ENCODE measurements around the gene C13orf42.

C13orf42 gene

DNA sequence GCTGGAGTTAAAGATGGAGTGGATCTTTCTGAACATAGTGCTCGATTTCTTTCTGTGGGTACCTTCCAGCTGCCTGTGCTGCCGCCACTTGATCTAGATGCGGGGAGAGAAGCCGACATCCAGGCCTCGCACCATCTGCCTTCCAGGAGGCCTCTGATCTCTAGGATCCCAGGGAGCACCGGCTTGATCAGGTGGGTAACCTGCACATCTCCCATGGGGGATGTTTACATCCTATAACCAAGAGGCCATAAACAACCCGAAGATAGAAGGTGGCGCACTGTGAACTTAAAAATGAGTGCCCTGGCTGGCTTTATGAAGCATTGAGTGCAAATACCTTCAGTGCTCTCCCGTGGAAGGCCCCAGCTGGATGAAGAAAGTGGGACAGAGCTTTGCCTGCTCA lies at the start of gene C13orf42:
Gene C13orf42, minus strand, starts transcription at position 101 of the 400 bp plus-strand sequence. Its CDS starts 65 bp downstream, at position 36.
- no peak for DNase-seq

DNA sequence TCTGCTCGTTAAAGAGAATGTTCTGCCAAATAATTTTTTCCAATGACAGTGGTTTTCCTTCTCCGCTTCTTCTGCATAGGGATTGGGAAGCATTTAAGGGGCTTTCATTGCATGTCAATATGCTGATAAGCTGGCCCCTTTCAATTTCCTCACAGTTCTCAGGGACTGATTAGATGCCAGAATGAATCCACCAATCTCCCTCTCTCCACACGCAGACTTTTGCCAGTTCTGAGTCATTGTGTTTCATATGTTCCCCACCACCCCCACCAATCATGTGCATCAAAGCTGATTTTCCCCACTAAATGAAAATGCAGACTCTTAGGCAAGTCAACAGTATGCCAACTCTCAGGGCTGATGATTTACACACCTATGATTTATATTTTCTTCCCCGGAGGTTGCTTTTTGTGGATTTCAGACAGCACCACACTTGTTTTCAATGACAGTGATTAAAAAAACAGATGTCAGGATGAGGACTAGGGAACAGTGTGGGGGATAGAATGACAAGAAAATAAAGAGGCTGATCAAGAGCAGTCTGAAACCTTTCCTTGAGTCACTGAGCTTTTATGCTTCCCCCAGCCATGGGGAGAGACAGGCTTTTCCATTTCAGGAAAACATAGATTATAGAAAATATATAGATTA lies 47.9 kb upstream of the C13orf42 start:
- DNase-seq, result no peak

DNA sequence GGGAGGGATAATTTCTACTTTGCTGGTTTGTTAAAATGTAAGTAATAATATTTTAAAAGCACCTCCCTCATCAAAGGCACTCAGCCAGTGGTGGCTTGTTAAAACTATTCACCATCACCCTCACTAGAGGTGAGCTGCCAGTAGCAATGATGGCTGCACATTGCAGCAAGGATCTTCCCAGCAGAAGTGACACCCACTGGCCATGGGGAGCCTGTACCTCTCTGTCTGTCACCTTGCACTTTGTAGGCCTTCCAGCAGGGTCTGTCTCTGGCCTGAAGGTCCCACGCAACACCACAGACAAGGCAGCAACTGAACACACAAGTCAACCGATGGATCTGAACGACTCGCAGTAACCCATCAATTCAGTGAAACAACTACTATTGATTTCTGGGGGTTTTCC lies 47.3 kb upstream of the C13orf42 start:
- DNase-seq, result no peak

DNA sequence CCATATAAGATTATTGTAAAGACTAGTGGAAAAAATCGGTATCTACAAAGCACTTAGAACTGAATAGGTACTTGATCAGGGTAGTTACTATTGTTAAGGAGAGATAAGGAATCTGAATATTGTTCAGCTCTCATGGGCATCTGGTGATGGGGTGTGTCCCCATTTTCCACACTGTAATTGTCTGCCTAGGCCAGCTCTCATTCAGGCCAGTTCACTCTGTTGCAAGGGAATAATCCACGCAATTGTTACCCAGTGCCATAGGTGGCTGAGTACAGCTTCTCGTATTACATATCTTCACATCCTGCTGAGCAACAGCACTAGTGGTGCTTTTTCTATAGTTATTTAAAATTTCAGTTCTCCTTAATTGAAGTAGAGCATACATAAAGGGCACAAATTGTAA lies 45.6 kb upstream of the C13orf42 start:
- no peak for DNase-seq

DNA sequence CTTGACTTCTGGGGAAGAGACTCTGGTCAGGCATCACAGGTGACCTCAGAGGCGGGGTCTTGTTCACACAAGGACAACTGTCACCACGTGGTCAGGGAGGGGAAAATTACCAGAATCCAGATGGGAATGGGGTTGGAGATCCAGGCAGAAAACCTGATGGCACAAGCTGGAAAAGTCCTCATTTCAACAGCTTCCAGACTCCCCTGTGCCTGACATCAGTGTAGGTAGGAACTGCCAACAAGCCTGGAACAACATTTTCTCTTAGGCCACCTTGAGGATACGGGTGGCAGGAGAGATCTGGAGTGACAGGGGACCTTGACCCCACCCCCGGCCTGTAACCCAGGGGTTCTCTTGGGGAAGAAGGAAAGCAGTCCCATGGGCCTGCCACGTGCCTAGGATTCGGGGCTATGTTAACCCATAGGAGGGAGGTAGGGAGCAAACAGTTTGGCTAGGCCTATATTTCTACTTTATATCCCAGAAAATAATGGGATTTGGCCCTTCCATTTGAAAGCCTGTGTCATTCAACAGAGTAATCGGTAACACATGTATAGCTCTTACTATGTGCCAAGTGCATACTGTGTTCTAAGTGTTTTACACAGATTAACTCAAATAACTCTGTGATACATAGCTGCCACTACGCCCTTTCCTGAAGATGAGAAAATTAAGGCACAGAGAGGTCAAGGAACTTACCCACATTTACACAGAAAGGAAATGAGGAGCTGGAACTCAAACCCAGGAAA lies 44.9 kb upstream of the C13orf42 start:
- DNase-seq, result no peak

DNA sequence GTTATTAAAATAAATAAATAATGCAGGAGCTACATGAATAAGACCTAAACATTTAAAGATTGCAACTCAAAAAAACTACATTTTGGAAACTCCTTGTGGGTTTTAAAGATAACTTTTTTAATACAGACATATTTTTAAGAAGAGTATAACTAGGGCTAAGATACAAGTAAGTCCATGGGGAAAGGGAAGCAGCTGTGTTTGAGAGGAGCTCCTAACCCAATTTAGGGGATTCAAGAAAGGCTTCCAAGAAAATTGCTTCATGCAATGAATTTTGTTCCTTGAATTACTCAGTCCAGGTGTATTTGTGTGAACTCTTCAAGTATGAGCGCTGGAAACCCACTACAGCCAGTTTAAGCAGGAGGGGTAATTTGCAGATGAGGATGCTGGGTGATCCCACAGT lies 44.1 kb upstream of the C13orf42 start:
- no peak for DNase-seq

DNA sequence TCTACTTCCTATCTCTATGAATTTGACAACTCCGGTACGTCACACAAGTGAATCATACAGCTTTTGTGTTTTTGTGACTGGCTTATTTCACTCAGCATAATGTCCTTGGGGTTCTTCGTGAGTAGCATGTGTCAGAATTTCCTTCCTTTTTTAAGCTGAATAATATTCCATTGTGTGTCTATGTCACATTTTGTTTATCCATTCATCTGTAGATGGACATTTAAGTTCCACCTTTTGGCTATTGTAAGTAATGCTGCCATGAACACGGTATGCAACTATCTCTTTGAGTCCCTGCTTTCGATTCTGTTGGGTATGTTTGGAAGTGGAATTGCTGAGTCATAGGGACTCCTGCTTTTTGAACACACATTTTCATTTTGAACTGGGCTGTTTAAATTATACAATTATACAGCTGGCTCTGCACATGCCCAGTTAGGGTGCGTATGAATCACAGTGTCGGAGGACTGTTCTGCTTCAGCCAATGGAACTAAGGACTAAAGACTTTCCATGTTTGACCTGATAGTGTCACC lies 43.0 kb upstream of the C13orf42 start:
- peak in 1 of 2 donors; percentile 50 for DNase-seq

DNA sequence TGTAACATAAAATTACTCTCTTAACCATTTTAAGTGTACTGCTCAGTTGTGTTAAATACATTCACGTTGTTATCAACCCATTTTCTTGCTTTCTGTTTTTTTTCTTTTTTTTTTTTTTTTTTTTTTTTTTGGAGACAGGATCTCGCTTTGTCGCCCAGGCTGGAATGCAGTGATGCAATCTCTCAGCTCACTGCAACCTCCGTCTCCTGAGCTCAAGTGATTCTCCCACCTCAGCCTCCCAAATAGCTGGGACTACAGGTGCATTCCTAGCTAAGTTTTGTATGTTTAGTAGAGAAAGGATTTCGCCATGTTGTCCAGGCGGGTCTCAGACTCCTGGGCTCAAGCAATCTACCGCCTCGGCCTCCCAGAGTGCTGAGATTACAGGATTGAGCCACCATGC lies 42.5 kb upstream of the C13orf42 start:
- DNase-seq, result no peak

DNA sequence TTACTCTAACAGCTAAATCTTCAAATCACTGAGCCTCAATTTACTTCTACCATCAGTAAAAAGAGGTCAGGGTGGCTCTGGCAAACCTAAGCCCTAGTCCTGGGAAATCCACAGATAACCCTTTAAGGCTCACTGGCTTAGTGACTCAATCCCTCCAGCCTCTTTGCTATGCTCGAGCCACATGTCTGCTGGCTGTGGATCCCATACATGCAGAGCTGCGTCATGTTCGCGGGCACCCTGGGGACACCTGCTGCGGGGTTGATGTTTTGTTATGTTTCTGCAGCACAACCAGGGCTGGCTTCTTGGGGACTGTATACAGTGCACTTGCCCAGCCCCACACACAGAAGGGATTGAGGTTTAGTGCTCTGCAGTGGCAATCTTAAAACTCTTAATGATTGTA lies 41.6 kb upstream of the C13orf42 start:
- DNase-seq, result no peak

DNA sequence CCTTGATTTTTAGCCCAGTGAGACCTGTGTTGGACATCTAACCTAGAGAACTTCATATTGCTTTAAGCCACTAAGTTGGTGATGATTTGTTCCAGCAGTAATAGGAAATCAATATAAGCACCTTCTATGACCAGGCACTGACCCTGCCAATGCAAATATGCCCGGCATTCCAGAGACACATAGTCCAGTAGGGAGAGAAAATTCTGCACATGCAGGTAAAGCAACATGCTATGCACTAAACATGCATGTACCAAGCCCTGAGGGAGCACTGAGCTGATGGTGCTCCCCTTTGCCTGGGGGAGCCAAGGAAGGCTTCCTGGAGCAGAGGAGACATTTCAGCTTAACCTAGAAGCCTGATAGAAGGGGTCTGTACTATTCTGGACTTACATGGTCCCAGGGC lies 40.4 kb upstream of the C13orf42 start:
- DNase-seq, result no peak

DNA sequence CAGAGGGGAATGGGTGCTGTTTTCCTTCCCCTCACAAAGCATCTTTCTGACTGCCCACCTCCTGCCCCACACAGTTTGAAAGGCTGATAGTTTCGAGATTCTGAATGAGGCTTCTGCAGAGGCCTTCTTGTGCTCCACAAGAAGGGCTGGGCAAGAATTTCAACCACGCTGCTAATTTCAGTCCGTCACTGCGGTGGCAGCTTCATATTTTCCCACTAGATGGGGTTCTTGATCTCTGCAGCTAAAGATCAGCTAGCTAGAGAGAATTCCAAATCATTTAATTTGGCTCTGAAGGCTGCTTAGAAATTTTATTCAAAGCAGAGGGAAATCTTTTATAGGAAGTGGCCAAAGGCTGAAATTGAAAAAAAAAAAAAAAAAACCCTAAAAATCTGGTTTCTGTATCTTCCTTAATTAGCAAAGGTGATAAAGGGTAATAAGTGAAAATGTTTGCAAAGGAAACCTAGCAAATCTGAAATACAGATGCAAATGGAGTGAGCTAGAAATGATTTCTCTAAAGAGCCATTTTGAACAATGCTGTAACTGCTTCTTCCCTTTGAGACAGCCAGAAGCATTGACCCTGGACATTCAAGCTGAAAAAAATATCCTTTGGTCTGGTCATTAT lies 38.0 kb upstream of the C13orf42 start:
- no peak for DNase-seq

DNA sequence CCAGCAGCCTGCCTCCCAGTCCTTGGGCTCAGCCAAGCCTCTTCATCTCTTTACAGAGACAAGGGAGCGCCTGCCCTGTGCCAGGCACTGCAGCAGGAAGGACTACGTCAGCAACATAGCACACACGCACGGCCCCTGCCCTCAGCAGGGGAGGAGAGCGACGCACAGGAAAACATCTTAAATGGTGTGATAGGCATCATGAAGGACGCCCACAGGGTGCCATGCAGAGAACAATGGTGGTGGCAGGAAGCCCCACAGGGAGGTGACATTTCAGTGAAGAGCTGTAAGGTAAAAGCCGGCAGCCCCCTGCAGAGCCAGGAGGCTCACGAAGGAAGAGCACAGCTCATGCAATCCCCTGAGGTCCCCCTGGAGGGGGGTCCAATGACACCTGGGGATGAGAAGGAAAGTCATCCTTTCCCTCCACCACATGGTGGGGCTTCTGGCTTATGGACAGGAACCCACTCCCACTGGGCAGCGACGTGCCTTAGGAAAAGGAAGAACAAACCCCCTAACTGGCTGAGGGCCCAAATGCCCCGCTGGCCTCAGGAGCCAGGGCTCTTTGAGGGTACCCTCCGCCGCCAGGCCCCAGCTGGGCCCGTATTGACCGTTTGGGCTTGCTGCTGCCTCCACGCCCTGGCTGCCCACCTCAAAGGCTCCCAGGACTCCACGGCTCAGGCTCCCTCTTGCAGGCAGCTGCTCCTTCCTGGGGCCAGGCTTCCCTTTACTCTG lies 37.3 kb upstream of the C13orf42 start:
- DNase-seq, result no peak

DNA sequence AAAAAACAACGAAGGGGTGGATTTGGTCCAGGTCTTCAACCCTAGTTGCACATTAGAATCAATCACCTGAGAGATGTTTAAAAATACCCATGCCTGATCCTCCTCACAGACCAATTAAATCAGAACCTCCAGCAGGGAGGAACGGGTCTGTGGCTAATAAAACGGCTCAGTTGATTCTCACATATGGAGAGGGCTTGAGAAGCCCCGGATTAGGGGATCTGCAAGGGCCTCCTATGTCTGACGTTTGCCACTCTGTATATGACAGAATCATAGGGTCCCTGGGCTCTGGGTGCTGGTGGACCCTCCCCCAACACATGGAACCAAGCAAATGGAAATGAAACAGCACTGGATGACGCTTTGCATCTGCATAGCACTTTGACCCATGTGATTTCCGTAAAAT lies 36.7 kb upstream of the C13orf42 start:
- no peak for DNase-seq

DNA sequence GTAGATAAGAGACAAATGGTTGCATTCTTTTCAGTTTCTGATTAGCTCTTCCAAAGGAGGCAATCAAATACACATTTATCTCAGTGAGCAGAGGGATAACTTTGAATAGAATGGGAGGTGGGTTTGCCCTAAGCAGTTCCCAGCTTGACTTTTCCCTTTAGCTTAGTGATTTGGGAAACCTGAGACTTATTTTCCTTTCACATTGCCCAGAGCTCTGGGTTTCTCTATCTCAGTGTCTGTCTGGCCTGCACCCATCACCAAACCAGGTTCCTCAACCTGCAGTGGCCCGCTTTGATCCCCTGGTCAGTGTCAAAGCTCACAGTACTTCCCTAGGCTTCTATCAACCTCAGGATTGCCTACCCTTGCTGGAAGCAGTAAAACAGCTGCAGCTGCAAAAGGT lies 35.6 kb upstream of the C13orf42 start:
- no peak for DNase-seq

DNA sequence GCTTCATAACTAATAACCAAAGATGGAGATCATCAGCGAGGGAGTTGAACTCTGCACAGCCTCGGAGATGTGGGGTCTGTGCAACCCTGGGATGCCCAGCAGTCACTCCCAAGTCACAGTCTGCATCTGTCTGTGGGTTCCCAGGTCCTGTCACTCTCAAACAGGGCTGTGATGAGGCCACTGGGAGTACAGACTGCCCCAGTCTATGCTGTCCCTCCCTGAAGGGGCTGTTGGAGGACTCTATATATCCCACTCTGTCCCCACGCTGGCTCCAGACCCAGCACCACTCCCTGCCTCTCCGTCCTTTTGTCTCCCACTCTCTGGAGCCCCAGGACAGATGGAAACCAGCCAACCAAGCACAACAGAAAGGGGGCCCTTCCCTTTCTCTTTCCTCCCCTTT lies 26.2 kb upstream of the C13orf42 start:
- DNase-seq, result no peak

DNA sequence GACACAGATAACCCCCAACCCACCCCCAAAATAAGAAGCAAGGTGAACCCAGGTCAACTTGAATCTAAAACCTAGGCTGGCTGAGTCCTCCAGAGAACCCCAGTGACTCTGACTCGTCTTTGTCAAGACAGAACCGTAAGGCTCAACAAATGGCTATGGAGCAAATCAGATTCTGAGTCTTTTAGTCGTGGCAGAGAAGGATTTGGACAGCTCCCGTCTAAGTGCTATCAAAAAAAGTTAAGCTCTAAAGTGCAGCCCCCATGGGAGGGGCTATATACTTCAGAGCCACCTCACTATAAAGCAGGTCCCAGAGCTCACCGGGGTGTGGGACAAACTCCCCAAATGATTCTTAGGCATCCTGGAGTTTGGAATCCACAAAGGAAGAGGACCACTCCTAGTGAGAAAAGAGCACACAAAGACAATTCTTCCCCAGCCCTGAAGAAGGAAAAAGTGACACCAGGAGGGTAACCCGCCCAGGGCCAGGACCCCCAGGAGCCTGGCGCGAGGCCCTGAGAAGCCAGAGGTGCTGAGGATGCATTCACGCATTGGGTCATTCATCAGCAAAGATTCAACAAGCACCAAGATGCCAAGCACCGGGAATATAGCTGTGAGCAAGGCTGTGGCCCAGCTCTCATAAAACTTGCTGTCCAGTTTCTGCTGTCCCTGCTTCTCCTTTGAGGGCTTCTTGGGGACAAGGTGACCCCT lies 25.4 kb upstream of the C13orf42 start:
- no peak for DNase-seq

DNA sequence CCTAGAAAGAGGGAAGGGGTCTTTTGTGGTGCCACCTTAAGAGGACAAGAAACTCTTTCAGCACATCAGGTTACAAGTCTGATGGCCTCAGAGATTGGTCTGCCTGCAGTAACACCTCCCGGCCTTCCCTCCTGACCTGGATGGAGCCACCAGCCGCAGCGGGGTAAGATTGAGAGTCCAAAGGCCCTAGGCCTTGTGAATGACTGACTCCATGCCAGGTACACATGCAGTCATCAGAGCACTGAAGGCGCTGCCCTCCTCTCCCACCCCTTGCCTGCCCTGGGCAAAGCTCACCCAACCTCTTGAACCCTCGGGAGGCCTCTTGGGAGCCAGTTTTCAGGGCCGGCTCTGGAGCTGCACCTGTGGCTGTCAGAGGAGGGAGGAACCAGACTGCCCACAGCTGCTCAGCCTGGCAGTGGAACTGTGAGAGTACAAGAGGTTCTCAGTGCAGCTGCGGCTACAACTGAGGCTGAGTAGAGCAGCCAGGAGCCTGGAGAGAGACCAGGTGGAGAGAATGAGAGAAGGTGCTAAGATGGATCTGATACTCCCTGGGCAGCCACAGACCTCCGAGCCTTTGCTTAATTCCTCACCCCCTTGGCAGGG lies 23.8 kb upstream of the C13orf42 start:
- DNase-seq, result no peak

DNA sequence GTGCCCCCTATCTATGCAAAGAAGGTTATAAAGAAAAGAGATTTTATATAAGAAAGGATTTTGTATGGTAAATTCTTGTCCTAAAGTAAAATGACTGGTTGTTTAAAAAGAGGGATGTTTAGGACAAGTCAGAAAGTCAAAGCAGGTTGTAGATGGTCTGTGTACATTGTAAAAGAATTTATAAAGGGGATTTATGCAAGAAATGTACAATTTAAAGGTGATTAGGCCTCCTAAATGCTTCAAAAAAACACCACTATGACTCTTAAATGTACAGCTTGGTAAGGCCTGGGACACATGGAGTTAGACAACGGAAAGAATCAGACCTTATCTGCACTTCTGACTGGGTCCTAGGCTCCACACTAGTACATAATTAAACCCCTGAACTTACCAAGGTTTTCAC lies 19.3 kb upstream of the C13orf42 start:
- no peak for DNase-seq

DNA sequence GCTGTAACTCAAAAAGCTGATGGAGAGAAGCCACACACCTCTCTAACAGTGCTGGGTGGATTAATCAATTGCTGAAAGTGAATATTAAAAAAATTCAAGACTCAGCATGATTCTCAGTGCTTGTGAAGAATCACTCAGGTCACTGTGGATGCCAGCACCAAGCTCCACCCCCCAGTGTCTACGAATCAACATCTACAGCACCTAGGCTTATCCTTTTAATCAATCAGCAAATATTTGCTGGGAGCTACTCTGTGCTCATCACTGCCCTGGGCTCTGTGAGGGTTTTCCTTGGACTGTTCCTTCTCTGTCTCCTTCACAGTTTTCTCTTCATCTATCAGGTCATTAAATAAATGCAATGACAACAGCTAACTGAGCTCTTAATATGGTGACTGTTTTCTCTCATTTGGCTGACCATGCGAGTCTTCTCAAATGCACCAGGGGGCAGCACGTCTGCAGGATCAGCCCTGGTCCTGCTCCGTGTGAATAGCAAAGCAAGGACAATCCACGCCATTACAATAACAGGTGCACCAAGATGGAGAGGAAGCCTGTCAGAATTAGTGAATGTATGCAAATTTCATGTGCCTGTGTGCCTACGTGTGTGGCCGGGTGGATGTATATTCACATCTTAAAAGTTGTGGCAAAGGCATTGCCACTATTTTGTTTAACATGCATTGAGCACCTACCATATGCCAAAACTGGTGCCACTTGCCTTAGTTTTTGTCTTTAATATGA lies 14.6 kb upstream of the C13orf42 start:
- DNase-seq, result peak in 1 of 2 donors; percentile 17

DNA sequence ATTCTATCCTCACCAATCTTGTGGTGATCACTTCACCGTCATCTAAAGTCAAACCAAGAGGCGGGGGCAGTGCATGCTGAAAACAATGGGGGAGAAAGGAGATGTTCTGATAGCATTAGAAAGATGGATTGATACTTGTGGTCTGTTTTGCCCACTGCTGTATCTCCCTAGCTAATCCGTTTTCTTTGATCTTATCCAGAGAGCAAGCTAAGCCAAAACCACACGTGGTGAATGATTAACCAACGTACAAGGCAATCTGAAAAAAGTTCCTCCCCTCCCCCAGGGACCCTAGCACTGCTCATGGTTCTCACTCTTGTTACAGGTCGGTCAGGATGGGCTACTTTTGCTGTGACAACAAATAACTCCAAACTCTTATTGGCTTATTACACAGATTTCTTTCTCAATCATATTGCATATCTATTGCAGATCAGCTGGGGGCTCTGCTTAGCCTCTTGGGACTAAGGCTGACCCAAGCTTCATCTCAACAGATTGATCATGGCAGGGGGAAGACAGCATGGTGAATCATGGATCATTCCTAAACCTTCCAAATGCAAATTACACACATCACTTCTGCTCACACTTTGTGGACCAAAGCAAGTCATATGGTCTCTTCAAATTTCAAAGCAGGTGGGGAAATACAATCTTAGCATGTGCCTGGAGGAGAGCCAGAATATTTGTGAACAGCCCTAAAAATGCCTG lies 11.9 kb upstream of the C13orf42 start:
- no peak for DNase-seq

DNA sequence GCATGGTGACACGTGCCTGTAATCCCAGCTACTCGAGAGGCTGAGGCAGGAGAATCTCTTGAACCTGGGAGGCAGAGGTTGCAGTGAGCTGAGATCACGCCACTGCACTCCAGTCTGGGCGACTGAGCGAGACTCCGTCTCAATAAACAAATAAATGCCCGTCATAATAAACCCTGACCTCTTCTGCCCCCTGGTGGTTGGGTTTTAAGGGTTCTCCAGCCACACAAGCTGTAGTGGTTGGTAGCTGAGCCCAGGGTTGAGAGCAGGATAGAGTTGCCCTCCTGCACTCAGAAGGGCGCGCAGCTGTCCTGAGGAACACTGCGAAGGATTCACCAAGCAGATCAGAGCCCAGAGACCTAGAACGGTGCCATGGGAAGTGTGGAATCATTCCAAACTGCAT lies 9.8 kb upstream of the C13orf42 start:
- peak in 1 of 2 donors; percentile 16 for DNase-seq
